ENCODE measurements around the gene AP4B1. TPM values are rescaled to one million over a fixed set of nuclear protein-coding genes. Genes with fewer than 3 reads are reported as not detected.

The AP4B1 gene
- total and polyA plus RNA-seq, 9 of the 15 experiments (the other 6 are each of a cell fraction or from before 2014, with no cell fraction given), result 15.8 to 36.5 (median 24.6) TPM

- TF ChIP-seq MBD1 (CRISPR knock-in tag; IDR thresholded peaks at IDR 0.05), result no peak
- TF ChIP-seq RBM15 (IDR thresholded peaks at IDR 0.05; ENCODE audit: insufficient read depth, low read length), result no peak
- TF ChIP-seq ZNF449 (CRISPR knock-in tag; IDR thresholded peaks at IDR 0.05), result no peak
- TF ChIP-seq TCFL5 (CRISPR knock-in tag; conservative IDR thresholded peaks at IDR 0.05), result no peak
- TF ChIP-seq FOXK1 (CRISPR knock-in tag; IDR thresholded peaks at IDR 0.05; ENCODE audit: borderline replicate concordance), result no peak
- TF ChIP-seq CXXC5 (CRISPR knock-in tag; IDR thresholded peaks at IDR 0.05), result peak; percentile 77
- no peak for TF ChIP-seq CEBPZ (IDR thresholded peaks at IDR 0.05; ENCODE audit: borderline replicate concordance, low read depth, low read length)
- TF ChIP-seq ZNF277 (CRISPR knock-in tag; IDR thresholded peaks at IDR 0.05; ENCODE audit: borderline replicate concordance), result no peak
- no peak for TF ChIP-seq XRCC5 (IDR thresholded peaks at IDR 0.05; ENCODE audit: low read depth, low read length)
- TF ChIP-seq PHF20 (IDR thresholded peaks at IDR 0.05; ENCODE audit: partially characterized antibody), result no peak
- TF ChIP-seq TEAD2 (tag; IDR thresholded peaks at IDR 0.05), result no peak
- TF ChIP-seq NCOA2 (IDR thresholded peaks at IDR 0.05; ENCODE audit: partially characterized antibody in 2 of 2), result peak in 1 of 2 experiments; percentile 75
- TF ChIP-seq ZNF140 (CRISPR knock-in tag; IDR thresholded peaks at IDR 0.05), result no peak
- no peak for TF ChIP-seq ZNF384 (IDR thresholded peaks at IDR 0.05; ENCODE audit: low read depth, low read length)
- TF ChIP-seq MEF2D (tag; conservative IDR thresholded peaks at IDR 0.05; ENCODE audit: low read depth), result peak; percentile 77
- peak; percentile 74 for TF ChIP-seq MAX (CRISPR knock-in tag; IDR thresholded peaks at IDR 0.05)
- TF ChIP-seq ZNF174 (CRISPR knock-in tag; IDR thresholded peaks at IDR 0.05), result no peak
- TF ChIP-seq TBP (optimal IDR thresholded peaks at IDR 0.05; ENCODE audit: low read depth, low read length), result peak; percentile 50
- no peak for TF ChIP-seq ZNF639 (CRISPR knock-in tag; conservative IDR thresholded peaks at IDR 0.05 in 1 of 2, IDR thresholded peaks at IDR 0.05 in 1 of 2)
Observed at GRCh38 chr1:113949007-113949406, 44.4 kb upstream of the AP4B1 start (continued).

Data from K562 (cell line).